GM18511 (cell line): ENCODE data around the gene IRF1.
"Not testable (repeated sequence)": the region's sequence is repeated elsewhere in the genome, so short reads cannot be mapped to it uniquely, and the experiment has no call there.

ENCODE experiments used
- ATAC-seq: cut with Tn5 transposase; IDR thresholded peaks from one replicate; pipeline ENCODE4 v1.9.1; 2021; ENCODE audit warnings: mild to moderate bottlenecking, moderate library complexity; ENCODE audit not compliant: unreplicated experiment

IRF1 gene

DNA sequence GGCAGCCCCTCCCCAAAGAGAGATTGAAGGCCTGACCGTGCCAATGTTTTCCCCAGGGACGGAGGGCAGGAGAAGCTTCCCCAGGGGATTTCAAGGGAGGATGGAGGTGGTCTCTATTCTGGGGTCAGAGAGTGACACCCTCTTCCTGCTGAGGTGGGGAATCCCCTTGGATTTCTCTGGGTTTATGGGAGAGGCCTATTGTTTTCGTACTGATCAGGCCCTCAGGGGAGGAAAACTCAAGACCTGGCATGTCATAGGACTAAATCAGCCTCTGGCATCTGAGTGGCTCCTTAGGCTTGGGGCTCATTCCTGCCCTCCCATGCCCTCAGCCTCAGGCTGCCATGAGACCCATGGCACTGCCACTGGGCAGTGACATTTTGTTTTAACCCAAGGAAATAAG is 44.6 kb downstream of the IRF1 start:
- no peak for ATAC-seq

DNA sequence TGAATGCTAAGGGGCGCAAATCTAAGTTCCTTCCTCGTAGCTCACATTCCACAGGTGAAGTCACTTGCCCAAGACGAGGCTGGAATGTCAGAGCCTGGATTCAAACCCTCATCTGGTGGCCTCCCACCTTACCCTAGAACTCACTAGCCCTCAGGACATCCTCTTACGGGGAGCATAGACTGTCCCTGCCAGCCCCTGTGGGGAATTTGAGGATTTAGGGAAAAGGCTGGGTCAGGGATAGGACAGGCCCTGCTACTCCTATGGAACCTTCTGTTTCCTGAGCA is 45.0 kb downstream of the IRF1 start:
- no peak for ATAC-seq

DNA sequence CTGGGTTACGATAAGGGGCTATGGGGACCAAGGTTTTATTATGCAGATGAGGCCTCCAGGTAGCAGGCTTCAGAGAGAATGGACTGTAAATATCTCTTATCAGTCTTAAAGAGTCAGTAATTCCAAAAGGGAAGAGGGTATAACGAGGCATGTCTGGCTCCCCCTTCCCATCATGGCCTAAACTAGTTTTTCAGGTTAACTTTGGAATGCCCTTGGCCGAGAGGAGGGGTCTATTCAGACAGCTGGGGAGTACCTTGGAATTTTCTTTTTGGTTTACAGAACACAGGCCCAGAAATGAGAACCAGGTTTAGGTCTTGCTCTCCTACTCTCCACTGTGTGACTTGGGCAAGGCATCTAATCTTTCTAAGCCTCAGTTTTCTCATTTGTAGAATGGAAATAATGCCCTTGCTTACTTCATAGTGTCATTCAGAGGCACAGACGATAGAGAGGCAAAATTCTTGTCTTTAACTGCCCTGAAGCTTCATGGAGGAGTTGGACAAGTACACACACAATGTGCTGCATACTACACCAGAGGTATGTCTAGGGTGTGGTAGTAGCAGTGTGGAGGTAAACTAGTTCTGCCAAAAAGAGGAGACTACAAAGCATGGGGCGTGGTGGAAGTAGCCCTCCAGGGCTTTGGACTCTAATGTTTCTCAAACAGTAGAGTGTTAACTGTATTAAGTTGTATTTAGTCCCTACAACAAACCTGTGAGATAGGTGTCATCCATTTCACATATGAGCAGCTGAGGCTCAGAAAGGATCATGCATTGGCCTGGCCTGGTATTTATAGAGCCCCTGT is 45.5 kb downstream of the IRF1 start:
- no peak for ATAC-seq

DNA sequence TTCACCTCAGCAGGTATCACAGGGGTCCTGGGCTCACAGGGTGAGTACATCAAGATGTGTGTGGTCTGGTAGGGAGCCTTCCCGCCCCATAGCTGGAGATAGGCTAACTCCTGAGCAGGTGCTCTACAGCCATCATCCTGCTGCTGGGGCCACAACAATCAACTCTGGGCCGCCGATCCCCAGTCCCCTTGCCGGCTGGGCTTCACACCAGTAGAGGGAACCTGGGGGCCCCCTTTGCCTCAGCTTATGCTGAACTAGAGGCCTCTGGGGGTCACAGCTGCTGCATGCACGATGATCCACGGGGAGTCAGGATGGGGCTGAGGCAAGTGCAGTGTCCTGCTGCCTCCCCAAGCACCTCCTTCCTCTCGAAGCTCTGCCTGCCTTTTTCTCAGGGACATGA is 46.5 kb downstream of the IRF1 start:
- ATAC-seq, result no peak

DNA sequence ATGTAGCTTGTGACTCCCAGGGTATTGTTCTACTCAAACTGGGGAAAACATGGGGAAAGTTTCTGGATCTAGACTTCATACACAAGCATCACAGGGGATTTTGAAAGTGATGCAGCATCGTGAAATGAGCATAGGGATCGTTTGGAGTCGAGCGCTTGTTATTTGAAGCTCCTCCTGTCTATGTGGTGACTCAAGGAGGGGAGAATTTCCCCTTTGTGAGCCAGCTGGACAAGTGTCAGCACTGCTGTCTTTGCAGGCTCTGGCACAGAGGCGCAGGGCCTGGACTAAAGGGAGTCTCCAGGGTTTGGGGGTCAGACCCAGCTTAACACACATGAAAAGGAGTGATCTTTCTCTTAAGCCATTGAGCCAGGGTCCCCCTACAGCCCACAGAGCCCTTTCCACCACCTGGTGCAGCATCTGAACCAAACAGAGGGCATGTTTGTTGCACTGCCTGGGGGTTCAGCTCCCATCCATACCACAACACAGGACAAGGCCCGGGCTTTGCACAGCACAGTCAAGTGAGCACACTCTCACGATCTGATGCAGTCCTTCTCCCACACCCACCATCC is 51.0 kb downstream of the IRF1 start:
- ATAC-seq, result no peak

DNA sequence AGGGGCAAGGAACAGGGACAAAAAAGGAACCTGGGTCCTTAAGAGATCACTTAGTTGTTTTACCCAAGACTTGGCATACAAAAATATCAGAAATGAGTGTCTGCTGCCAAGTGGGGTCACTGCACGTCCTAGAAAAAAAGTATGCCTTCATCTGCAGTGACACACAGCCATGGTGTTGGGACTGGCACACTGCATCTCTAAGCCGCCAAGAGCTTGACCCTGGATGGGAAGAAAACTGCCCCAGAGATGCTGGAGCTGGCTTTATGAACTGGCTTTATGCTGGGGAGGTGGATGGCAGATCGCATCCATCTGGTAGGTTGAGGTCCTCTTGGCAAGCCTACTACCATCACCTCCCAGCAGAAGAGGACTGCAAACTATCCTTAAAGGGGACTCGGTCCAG is 51.7 kb downstream of the IRF1 start:
- ATAC-seq, result no peak

DNA sequence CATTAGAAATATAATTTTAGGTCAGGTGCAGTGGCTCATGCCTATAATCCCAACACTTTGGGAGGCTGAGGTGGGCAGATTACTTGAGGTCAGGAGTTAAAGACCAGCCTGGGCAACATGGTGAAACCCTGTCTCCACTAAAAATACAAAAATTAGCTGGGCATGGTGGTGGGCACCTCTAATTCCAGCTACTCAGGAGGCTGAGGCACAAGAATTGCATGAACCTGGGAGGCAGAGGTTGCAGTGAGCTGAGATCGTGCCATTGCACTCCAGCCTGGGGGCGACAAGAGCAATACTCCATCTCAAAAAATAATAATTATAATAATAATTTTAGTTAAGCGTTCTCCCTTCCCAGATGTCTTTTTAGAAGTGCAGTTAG is 52.3 kb downstream of the IRF1 start:
- ATAC-seq, result not testable (repeated sequence)

DNA sequence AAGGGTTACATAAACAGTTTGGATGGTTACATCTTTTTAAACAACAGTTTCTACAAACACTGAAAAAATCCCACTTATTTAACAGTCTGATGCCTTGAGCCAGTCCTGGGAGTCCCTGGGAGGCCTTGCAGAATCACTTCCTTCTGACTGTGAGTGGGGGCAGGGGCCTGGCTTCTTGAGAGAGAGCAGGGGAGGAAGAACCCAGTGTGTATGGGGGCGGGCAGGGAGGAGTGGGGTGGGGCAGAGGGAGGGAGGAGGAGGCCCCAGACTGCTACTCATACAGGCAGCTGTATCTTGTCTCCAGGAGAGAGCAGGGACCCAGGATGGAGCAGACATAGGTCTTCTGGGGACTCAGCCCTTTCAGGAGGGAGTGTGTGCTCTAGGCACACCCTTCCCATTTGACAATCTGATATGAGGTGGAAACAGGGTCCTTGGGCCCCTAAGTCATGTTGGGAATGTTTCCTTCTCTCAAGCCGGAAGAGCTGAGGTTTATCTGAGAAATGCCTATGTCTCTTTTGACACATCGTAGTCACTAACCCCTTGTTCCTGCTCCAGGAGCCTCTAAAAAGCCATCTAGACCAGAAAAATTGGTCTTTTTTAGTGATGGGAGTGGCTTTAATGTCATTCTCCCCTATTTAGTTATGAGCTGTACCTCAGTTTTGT is 52.8 kb downstream of the IRF1 start:
- peak; percentile 92 for ATAC-seq

DNA sequence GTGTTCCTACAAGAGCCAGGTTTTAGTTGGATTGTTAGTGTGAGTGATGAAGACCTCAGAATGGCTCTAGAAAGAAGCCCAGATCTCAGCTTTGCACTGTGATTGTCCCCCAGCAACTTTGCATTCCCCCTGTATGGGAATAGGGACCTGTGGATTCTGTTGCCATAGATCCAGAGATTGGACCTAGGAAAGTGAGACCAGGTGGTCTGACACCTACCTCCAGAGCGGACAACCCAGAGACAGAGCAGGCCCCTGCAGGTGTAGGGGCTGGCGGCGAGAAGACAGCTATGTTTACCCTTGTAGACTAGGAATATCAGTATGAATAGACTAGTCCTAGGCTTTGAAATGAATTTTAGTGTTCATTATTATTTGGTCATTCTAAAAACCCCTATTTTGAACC is 53.6 kb downstream of the IRF1 start:
- ATAC-seq, result no peak

DNA sequence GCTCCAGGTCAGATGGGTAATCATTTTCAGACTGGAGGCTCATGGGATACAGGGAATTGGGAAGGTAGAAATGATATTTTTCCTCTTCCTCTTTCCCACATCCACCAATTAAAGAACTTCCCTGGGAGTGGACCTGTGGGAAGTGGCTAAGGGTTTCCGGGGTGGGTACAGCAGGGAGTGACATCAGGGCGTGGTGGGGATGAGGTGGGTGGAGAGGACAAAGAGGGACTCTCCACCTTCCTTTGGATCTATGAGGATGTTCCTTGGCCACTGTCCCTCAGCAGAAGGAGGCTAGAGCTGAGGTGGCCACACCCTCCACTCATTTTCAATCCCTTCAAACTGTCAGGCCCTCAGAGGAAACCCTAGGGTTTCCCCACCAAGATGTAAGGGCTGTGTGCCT is 54.7 kb downstream of the IRF1 start:
- ATAC-seq, result no peak

DNA sequence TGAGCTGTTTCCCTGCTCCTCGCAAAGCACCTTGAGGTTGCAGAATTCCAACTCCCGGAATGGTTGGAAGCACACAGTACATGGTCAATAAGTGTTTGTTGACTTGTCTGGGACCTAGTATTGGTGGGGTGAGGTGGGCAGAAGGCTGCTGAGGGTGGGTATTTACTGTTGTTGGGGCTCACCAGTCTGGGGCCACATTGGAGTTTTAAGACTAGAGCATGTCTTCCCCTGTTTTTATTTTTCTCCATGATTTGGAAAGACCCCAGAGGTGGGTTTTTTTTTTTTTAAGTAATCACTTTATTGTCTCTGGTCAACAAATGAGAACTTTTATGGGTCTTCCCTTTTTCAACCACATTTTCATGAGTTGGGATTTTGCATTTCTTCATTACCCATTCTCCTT is 55.1 kb downstream of the IRF1 start:
- ATAC-seq, result no peak

DNA sequence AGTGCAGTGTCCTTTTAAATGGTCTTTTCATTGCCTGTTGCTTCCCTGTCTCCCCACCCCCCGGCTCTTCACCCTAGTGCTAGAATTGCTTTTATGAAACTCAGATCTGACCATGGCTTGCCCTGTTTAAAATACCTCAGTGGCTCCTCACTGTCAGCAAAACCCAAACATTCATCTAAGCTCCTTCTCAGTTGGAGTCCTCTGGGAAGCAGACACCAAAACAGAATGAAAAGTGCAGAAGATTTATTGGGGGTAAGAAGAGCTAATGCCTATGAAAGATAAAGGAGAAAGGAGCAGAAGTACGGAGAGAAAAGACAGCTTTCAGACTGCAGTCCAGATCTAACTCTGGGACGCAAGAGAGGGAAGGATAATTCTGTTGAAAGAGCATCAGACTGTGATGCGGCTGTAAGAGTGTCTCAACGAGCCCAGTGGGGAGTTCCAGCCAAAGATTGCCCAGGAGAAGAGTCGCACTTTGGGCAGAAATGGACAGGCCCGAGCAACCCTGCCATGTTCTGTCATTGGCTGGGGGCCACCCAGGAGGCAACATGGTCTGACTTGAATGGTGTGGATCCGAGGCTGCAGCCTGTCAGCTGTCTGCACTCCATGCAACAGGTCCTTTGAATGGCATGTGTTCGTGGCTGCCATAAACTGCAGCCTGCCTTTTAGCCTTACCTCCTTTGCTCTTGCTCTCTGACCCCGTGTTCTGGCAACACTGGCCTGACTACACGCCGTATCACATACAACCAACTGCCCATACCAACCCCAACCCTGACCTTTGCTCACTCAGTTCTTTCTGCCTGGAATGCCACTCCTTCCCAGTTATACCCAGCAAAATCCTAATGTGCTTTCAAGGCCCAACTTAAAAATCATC is 55.9 kb downstream of the IRF1 start:
- no peak for ATAC-seq

DNA sequence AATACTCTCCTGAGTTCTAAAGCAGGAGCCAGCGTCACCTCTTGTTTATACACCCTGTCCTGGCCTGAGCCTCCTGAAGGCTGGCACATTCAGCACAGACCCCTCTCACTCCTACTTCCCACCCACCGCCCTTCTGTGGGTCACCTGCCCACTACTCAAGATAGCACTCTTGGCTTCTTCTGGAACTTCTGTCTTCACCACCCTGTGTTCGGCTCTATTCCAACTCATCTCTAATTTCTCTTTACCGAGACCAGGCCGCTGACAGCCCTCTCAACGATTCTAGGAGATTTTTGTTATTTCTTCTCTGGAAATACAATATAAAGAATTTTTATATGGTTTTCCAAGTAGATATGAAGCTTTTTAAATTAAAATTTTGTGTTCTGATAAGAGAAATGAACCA is 57.4 kb downstream of the IRF1 start:
- ATAC-seq, result no peak

DNA sequence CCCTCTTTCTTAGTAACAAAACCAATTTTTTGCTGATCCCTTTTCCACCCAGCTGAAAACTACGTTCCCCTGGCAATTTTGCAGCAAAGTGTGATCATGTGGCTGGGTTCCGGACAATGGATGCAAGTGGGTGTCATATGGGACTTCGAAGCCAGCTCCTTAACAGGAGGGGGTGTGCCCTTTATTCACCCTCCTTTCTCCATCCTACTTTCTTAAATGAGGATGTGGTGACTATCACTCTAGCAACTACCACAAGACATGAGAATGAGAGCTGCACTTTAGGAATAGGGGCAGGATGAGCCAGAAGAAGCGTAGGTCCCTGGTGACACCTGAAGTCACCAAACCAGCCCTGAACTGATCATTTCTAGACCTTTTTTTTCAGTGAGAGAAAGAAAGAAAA is 58.9 kb downstream of the IRF1 start:
- no peak for ATAC-seq
